Panc1 (cell line): ENCODE data around the gene TNN.

Experiments used
- POLR2AphosphoS5 ChIP-seq: IDR thresholded peaks from 2 replicates; pipeline ENCODE4 v1.6.1; 2012; ENCODE audit warnings: mild to moderate bottlenecking, low read depth, low read length, moderate library complexity
- REST ChIP-seq, 2 experiments: IDR thresholded peaks; 2 replicates each; pipeline ENCODE4 v1.6.1; 2011 to 2012; ENCODE audit warnings: low read depth in 2 of 2, control low read depth in 1 of 2, low read length in 1 of 2, mild to moderate bottlenecking in 1 of 2, moderate library complexity in 1 of 2; ENCODE audit not compliant: insufficient read depth in 1 of 2
- SIN3A ChIP-seq: IDR thresholded peaks from 2 replicates; pipeline ENCODE4 v1.6.1; 2012; ENCODE audit warnings: low read depth, mild to moderate bottlenecking, low read length, moderate library complexity, borderline replicate concordance; ENCODE audit not compliant: insufficient read depth
- TCF7L2 ChIP-seq: IDR thresholded peaks from 2 replicates; pipeline ENCODE4 v1.6.1; 2011; ENCODE audit warnings: mild to moderate bottlenecking, low read depth, low read length, inconsistent platforms
- TF ChIP-seq, protein P1 (sequence below): fragments of 450-650 bp; IDR thresholded peaks from 2 replicates; pipeline ENCODE4 v1.5.1; 2017; ENCODE audit warnings: mild to moderate bottlenecking

- TF ChIP-seq SIN3A (no peak), REST (IDR thresholded peaks at IDR 0.05; ENCODE audit: insufficient read depth in 1 of 2, low read depth in 2 of 2, low read length in 1 of 2) (no peak), POLR2AphosphoS5 (no peak), TCF7L2 (no peak)
- TF ChIP-seq, protein P1, sequence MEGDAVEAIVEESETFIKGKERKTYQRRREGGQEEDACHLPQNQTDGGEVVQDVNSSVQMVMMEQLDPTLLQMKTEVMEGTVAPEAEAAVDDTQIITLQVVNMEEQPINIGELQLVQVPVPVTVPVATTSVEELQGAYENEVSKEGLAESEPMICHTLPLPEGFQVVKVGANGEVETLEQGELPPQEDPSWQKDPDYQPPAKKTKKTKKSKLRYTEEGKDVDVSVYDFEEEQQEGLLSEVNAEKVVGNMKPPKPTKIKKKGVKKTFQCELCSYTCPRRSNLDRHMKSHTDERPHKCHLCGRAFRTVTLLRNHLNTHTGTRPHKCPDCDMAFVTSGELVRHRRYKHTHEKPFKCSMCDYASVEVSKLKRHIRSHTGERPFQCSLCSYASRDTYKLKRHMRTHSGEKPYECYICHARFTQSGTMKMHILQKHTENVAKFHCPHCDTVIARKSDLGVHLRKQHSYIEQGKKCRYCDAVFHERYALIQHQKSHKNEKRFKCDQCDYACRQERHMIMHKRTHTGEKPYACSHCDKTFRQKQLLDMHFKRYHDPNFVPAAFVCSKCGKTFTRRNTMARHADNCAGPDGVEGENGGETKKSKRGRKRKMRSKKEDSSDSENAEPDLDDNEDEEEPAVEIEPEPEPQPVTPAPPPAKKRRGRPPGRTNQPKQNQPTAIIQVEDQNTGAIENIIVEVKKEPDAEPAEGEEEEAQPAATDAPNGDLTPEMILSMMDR = no peak
Measured at GRCh38 chr1:175036476-175036875, 31.2 kb upstream of the TNN start.
